Measurements from ENCODE around the gene NOP14. TPM values are rescaled to one million over a fixed set of nuclear protein-coding genes. Genes with fewer than 3 reads are reported as not detected.

Gene NOP14
- total RNA-seq, 2 experiments from 2014 or later = 76.8 to 77.3 TPM

DNA sequence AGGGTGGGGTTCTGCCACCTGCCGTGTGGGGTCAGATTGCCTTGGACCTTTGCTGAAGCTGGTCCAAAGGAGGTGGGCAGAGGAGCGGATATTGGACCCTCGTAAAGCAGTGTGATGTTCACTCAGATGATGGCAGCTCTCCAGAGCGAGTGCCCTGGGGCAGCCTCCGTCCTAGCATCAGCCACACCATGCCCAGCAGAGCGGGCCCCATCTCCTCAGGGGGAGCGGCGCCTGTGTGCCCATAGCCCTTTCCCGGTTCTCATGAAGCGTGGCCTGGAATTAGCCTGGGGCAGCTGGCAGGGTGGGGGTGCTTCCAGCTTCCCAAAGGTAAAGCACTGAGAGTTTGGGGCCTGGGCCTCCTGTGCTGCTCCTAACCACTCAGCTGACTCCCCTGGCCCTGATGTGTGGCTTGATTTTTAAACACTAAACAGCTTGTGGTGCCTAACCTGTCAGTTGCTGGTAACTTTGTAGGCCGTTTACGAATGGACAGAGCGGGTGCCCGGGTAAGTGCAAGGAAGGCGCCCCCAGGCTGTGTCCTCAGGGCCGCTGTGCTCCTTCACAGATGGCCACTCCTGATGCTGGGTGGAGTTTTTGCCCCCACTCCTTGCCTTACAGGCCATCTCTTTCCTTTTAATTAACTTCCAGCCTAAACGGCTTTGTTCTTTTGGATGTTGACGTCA, 36.0 kb downstream of the NOP14 start:
- POLR2A ChIA-PET = interaction anchor here (1.2 to 1.5 kb wide), 2 partner anchors 8 kb away, joined by 3 to 5 read pairs; no protein-coding TSS in a partner anchor
- no peak for ATAC-seq
- DNase-seq = no peak
- Mint-ChIP-seq H3K4me3 (no peak overlapping the region), H3K27ac (peak overlapping the region; percentile 5), H3K27me3 (no peaks in the 10 kb centered on the region), H3K4me1 (ENCODE audit: low read depth) (peaks cover 25% of the 10 kb centered on the region), H3K9me3 (no peaks in the 10 kb centered on the region), H3K36me3 (ENCODE audit: low read depth) (peaks cover 31% of the 10 kb centered on the region)
- intact Hi-C loops (cut with micrococcal nuclease) = no loop called here
- TF ChIP-seq, protein P1, sequence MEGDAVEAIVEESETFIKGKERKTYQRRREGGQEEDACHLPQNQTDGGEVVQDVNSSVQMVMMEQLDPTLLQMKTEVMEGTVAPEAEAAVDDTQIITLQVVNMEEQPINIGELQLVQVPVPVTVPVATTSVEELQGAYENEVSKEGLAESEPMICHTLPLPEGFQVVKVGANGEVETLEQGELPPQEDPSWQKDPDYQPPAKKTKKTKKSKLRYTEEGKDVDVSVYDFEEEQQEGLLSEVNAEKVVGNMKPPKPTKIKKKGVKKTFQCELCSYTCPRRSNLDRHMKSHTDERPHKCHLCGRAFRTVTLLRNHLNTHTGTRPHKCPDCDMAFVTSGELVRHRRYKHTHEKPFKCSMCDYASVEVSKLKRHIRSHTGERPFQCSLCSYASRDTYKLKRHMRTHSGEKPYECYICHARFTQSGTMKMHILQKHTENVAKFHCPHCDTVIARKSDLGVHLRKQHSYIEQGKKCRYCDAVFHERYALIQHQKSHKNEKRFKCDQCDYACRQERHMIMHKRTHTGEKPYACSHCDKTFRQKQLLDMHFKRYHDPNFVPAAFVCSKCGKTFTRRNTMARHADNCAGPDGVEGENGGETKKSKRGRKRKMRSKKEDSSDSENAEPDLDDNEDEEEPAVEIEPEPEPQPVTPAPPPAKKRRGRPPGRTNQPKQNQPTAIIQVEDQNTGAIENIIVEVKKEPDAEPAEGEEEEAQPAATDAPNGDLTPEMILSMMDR (IDR thresholded peaks at IDR 0.05) = no peak
- CTCF ChIA-PET = interaction anchor here (1.1 kb wide), 1 partner anchor 163 kb away, joined by 4 read pairs; no protein-coding TSS in a partner anchor

DNA sequence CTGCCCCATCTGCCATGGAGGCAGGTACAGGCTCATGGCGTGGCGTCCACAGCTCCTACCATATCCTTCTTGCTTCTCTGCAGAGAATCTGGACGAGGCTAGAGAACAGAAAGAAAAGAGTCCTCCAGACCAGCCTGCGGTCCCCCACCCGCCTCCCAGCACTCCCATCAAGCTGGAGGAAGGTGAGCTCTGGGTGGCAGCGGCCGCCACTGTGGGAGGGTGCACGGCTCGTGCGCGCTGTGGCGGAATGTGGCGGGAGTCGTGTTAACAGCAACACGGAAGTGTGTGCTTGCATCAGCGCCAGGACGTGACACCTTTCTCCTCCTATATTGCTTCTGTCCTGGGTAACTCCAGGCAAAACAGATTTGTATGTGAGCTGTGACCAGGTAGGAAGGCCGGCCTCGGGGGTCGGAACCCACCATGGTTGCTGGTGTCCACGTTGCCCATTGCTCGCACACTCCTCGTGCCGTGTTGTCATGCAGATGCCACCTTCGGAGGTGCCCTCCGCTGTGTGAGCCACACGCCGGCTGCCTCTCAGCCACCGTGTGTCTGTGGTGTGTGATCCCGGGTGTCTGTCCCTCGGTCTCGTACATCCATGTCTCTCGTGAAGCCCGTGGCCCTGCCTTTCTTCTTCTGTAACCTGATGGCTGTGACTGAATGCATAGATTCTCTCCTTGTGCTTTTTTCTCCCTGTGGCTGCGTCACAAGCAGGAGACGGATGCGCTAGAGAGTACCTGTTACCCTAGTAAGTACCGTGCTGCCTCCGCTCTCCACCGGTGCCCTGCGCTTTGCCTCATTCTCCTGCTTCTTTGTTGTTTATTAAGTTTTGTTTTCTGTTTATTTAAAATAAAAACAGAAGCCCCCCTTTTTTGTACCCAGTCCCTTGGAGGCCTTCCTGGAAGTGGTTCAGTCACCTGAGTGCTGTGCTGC, 37.0 kb downstream of the NOP14 start:
- CTCF ChIA-PET = interaction anchor here (1.2 kb wide), 1 partner anchor 9 kb away, joined by 4 read pairs; no protein-coding TSS in a partner anchor
- H3K27ac Mint-ChIP-seq = peak overlapping the region; percentile 5

GRCh38 chr4:2925496-2925895, 37.7 kb downstream of the NOP14 start:
- ChIA-PET CTCF (interaction anchor here (1.2 kb wide), 1 partner anchor 10 kb away, joined by 4 read pairs; no protein-coding TSS in a partner anchor), POLR2A (interaction anchor here (1.0 kb wide), 2 partner anchors 10 to 455 kb away, joined by 3 to 5 read pairs; no protein-coding TSS in a partner anchor)
- no peaks in the 10 kb centered on the region for H3K27me3 Mint-ChIP-seq
- H3K4me1 Mint-ChIP-seq (ENCODE audit: low read depth) = peaks cover 33% of the 10 kb centered on the region
- ATAC-seq = no peak
- no peak overlapping the region for H3K4me3 Mint-ChIP-seq
- peaks cover 31% of the 10 kb centered on the region for H3K36me3 Mint-ChIP-seq (ENCODE audit: low read depth)
- H3K27ac Mint-ChIP-seq = no peak overlapping the region
- TF ChIP-seq, protein P1 (IDR thresholded peaks at IDR 0.05) = no peak
- no peak for DNase-seq
- no peaks in the 10 kb centered on the region for H3K9me3 Mint-ChIP-seq
- intact Hi-C loops (cut with micrococcal nuclease) = no loop called here

More for the DNA sequence above, 37.0 kb downstream of the NOP14 start:
- Mint-ChIP-seq H3K36me3 (ENCODE audit: low read depth) (peaks cover 29% of the 10 kb centered on the region), H3K27me3 (no peaks in the 10 kb centered on the region), H3K4me1 (ENCODE audit: low read depth) (peaks cover 30% of the 10 kb centered on the region), H3K9me3 (no peaks in the 10 kb centered on the region), H3K4me3 (no peak overlapping the region)
- DNase-seq = no peak
- TF ChIP-seq, protein P1 (IDR thresholded peaks at IDR 0.05) = no peak
- no peak for ATAC-seq
- POLR2A ChIA-PET = interaction anchor here (1.0 to 1.5 kb wide), 2 partner anchors 9 kb away, joined by 5 read pairs; no protein-coding TSS in a partner anchor
- intact Hi-C loops (cut with micrococcal nuclease) = no loop called here

- POLR2A ChIA-PET = interaction anchor here (0.9 to 1.4 kb wide), 4 partner anchors 11 to 455 kb away, joined by 3 to 6 read pairs (median 4); no protein-coding TSS in a partner anchor
- peaks cover 38% of the 10 kb centered on the region for H3K4me1 Mint-ChIP-seq (ENCODE audit: low read depth)
- DNase-seq (no peak), ATAC-seq (no peak)
- no peak overlapping the region for H3K4me3 Mint-ChIP-seq
- intact Hi-C loops (cut with micrococcal nuclease) = no loop called here
- peaks cover 34% of the 10 kb centered on the region for H3K36me3 Mint-ChIP-seq (ENCODE audit: low read depth)
- TF ChIP-seq, protein P1 (IDR thresholded peaks at IDR 0.05) = no peak
- no peaks in the 10 kb centered on the region for H3K27me3 Mint-ChIP-seq
- no peaks in the 10 kb centered on the region for H3K9me3 Mint-ChIP-seq
- H3K27ac Mint-ChIP-seq = peak overlapping the region; percentile 32
- CTCF ChIA-PET = interaction anchor here (1.2 to 1.6 kb wide), 2 partner anchors 10 to 29 kb away, joined by 3 to 4 read pairs; no protein-coding TSS in a partner anchor
Observed at GRCh38 chr4:2924765-2925301, 38.4 kb downstream of the NOP14 start.

Data from activated CD8-positive, alpha-beta T cell treated with anti-CD3 and anti-CD28 coated beads for 36 hours (primary cell).